Gastrocnemius medialis (tissue), 4 donors: ENCODE measurements around the gene PPP3CA.

Experiments used
- POLR2A ChIP-seq, 2 donors: fragments of 450-650 bp; IDR thresholded peaks; one replicate each; pipeline ENCODE4 v1.6.1; 2017; ENCODE audit warnings: antibody characterized with exemption in 2 of 2, mild to moderate bottlenecking in 2 of 2, moderate library complexity in 2 of 2
- TF ChIP-seq, protein P1 (sequence below), 5 experiments: fragments of 450-650 bp in 3 of 5; fragments of 200-600 bp in 2 of 5; sonication (generic) in 2 of 5; IDR thresholded peaks in 4 of 5; conservative IDR thresholded peaks in 1 of 5; 1 replicate in 4 of 5; 2 replicates in 1 of 5; pipeline ENCODE4 v1.5.1; 2016 to 2019; ENCODE audit warnings: antibody characterized with exemption in 5 of 5, mild to moderate bottlenecking in 3 of 5, moderate library complexity in 3 of 5

GRCh38 chr4:101102114-101102742 is 245.1 kb downstream of the PPP3CA start:
- TF ChIP-seq, protein P1, sequence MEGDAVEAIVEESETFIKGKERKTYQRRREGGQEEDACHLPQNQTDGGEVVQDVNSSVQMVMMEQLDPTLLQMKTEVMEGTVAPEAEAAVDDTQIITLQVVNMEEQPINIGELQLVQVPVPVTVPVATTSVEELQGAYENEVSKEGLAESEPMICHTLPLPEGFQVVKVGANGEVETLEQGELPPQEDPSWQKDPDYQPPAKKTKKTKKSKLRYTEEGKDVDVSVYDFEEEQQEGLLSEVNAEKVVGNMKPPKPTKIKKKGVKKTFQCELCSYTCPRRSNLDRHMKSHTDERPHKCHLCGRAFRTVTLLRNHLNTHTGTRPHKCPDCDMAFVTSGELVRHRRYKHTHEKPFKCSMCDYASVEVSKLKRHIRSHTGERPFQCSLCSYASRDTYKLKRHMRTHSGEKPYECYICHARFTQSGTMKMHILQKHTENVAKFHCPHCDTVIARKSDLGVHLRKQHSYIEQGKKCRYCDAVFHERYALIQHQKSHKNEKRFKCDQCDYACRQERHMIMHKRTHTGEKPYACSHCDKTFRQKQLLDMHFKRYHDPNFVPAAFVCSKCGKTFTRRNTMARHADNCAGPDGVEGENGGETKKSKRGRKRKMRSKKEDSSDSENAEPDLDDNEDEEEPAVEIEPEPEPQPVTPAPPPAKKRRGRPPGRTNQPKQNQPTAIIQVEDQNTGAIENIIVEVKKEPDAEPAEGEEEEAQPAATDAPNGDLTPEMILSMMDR (IDR thresholded peaks at IDR 0.05 in 4 of 5, conservative IDR thresholded peaks at IDR 0.05 in 1 of 5), result no peak
- no peak for TF ChIP-seq POLR2A (IDR thresholded peaks at IDR 0.05)
